Suprapubic skin (tissue), 4 donors: ENCODE measurements around the gene ASTN2. TPM values are rescaled to one million over a fixed set of nuclear protein-coding genes. Genes with fewer than 3 reads are reported as not detected.

Source experiments
- DNase-seq, 2 donors: peaks; one replicate each; pipeline ENCODE4 v3.0.0-alpha.2; 2019; ENCODE audit warnings: low spot score in 2 of 2
- H3K27ac ChIP-seq: fragments of 200-600 bp; sonication (generic); one replicate; pipeline ENCODE4 v1.5.1; 2019
- H3K27me3 ChIP-seq: fragments of 200-600 bp; sonication (generic); one replicate; pipeline ENCODE4 v1.5.1; 2019
- H3K36me3 ChIP-seq: fragments of 200-600 bp; sonication (generic); one replicate; pipeline ENCODE4 v1.5.1; 2019
- H3K4me1 ChIP-seq: fragments of 200-600 bp; sonication (generic); one replicate; pipeline ENCODE4 v1.5.1; 2019
- H3K4me3 ChIP-seq: fragments of 200-600 bp; sonication (generic); one replicate; pipeline ENCODE4 v1.5.1; 2019; ENCODE audit warnings: mild to moderate bottlenecking
- H3K9me3 ChIP-seq: fragments of 200-600 bp; sonication (generic); one replicate; pipeline ENCODE4 v1.5.1; 2019
- EP300 ChIP-seq: sonication (generic); formaldehyde crosslinking; IDR thresholded peaks from one replicate; pipeline ENCODE4 v1.6.1; 2017; ENCODE audit warnings: antibody characterized with exemption
- POLR2A ChIP-seq, 2 donors: fragments of 450-650 bp; IDR thresholded peaks; one replicate each; pipeline ENCODE4 v1.6.1; 2017; ENCODE audit warnings: antibody characterized with exemption in 2 of 2, mild to moderate bottlenecking in 2 of 2, moderate library complexity in 2 of 2
- POLR2AphosphoS5 ChIP-seq, 3 donors: sonication (generic); formaldehyde crosslinking; IDR thresholded peaks; one replicate each; pipeline ENCODE4 v1.6.1; 2017; ENCODE audit warnings: antibody characterized with exemption in 3 of 3
- WGBS: methylation state at CpG from one replicate; pipeline ENCODE4 v1.1.5; 2018; 5-methylcytosine and 5-hydroxymethylcytosine counted together
- total RNA-seq, 4 donors: library from RNA; depleted of rRNA; stranded (reverse); fragments of >200 nt; gene quantifications; one replicate each; pipeline ENCODE4 v1.1.0, GENCODE V29; 2016
- TF ChIP-seq, protein P1 (sequence below), 2 donors: fragments of 200-600 bp in 1 of 2; fragments of 450-650 bp in 1 of 2; sonication (generic) in 1 of 2; IDR thresholded peaks; one replicate each; pipeline ENCODE4 v1.5.1; 2016 to 2019; ENCODE audit warnings: antibody characterized with exemption in 2 of 2, mild to moderate bottlenecking in 1 of 2, moderate library complexity in 1 of 2

Gene ASTN2
- total RNA-seq, 4 donors from 2014 or later, result 2.0 to 6.9 (median 3.8) TPM

- no peak overlapping the region for H3K27ac ChIP-seq
- TF ChIP-seq, protein P1, sequence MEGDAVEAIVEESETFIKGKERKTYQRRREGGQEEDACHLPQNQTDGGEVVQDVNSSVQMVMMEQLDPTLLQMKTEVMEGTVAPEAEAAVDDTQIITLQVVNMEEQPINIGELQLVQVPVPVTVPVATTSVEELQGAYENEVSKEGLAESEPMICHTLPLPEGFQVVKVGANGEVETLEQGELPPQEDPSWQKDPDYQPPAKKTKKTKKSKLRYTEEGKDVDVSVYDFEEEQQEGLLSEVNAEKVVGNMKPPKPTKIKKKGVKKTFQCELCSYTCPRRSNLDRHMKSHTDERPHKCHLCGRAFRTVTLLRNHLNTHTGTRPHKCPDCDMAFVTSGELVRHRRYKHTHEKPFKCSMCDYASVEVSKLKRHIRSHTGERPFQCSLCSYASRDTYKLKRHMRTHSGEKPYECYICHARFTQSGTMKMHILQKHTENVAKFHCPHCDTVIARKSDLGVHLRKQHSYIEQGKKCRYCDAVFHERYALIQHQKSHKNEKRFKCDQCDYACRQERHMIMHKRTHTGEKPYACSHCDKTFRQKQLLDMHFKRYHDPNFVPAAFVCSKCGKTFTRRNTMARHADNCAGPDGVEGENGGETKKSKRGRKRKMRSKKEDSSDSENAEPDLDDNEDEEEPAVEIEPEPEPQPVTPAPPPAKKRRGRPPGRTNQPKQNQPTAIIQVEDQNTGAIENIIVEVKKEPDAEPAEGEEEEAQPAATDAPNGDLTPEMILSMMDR (IDR thresholded peaks at IDR 0.05), result no peak
- no peak for TF ChIP-seq POLR2A (IDR thresholded peaks at IDR 0.05)
- no peak for TF ChIP-seq POLR2AphosphoS5 (IDR thresholded peaks at IDR 0.05)
- TF ChIP-seq EP300, result no peak
- 58% methylated on average over 2 of the region's 2 CpGs for WGBS
- no peak for DNase-seq
- no peaks in the 10 kb centered on the region for H3K9me3 ChIP-seq
- H3K4me1 ChIP-seq, result no peaks in the 10 kb centered on the region
- no peaks in the 10 kb centered on the region for H3K36me3 ChIP-seq
- H3K4me3 ChIP-seq, result no peak overlapping the region
- no peaks in the 10 kb centered on the region for H3K27me3 ChIP-seq
Observed at GRCh38 chr9:117253261-117253660, 161.6 kb downstream of the ASTN2 start.

GRCh38 chr9:117250610-117251215 is 164.1 kb downstream of the ASTN2 start:
- TF ChIP-seq, protein P1 (IDR thresholded peaks at IDR 0.05), result no peak
- TF ChIP-seq POLR2A (IDR thresholded peaks at IDR 0.05), result no peak
- TF ChIP-seq EP300, result no peak
- TF ChIP-seq POLR2AphosphoS5 (IDR thresholded peaks at IDR 0.05), result no peak
- no peak for DNase-seq
- no peak overlapping the region for H3K4me3 ChIP-seq
- H3K36me3 ChIP-seq, result no peaks in the 10 kb centered on the region
- H3K9me3 ChIP-seq, result no peaks in the 10 kb centered on the region
- H3K27me3 ChIP-seq, result no peaks in the 10 kb centered on the region
- no peaks in the 10 kb centered on the region for H3K4me1 ChIP-seq
- H3K27ac ChIP-seq, result no peak overlapping the region
- WGBS, result 81% methylated on average over 3 of the region's 3 CpGs

- H3K4me1 ChIP-seq, result no peaks in the 10 kb centered on the region
- H3K4me3 ChIP-seq, result no peak overlapping the region
- 87% methylated on average over 3 of the region's 3 CpGs for WGBS
- no peaks in the 10 kb centered on the region for H3K9me3 ChIP-seq
- no peaks in the 10 kb centered on the region for H3K36me3 ChIP-seq
- DNase-seq, result no peak
- H3K27ac ChIP-seq, result no peak overlapping the region
- TF ChIP-seq EP300 (no peak), POLR2A (IDR thresholded peaks at IDR 0.05) (no peak), POLR2AphosphoS5 (IDR thresholded peaks at IDR 0.05) (no peak)
- TF ChIP-seq, protein P1 (IDR thresholded peaks at IDR 0.05), result no peak
- H3K27me3 ChIP-seq, result no peaks in the 10 kb centered on the region
Observed at GRCh38 chr9:117249799-117250198, 165.1 kb downstream of the ASTN2 start.

DNA sequence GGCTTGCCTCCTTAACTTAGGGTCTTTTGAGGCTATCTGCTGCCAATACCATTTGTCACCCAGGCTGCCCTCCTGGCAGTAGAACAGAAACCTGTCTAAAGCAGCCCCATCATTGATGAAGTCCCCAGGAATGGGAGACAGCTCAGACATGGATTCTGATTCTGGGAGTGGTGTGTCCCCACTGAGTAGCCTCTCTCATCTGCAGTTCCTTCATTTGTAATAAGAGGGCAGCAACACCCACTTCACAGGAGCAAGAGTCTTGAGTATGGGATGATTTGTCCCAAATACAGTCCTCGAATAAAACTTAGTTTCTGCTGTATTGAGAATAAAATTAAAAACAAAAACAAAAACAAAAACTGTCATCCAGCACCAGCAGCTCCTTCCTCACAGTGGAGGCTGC is 167.6 kb downstream of the ASTN2 start:
- no peaks in the 10 kb centered on the region for H3K9me3 ChIP-seq
- H3K27ac ChIP-seq, result no peak overlapping the region
- H3K4me3 ChIP-seq, result no peak overlapping the region
- no peaks in the 10 kb centered on the region for H3K4me1 ChIP-seq
- no peak for DNase-seq
- H3K27me3 ChIP-seq, result no peaks in the 10 kb centered on the region
- no peak for TF ChIP-seq EP300
- TF ChIP-seq, protein P1 (IDR thresholded peaks at IDR 0.05), result peak in 1 of 2 donors; percentile 6
- WGBS, result 21% methylated on average over 1 of the region's 1 CpG
- H3K36me3 ChIP-seq, result no peaks in the 10 kb centered on the region

GRCh38 chr9:117245175-117245829 is 169.6 kb downstream of the ASTN2 start:
- DNase-seq, result no peak
- H3K4me1 ChIP-seq, result no peaks in the 10 kb centered on the region
- H3K9me3 ChIP-seq, result no peaks in the 10 kb centered on the region
- no peak overlapping the region for H3K4me3 ChIP-seq
- H3K27me3 ChIP-seq, result no peaks in the 10 kb centered on the region
- H3K27ac ChIP-seq, result no peak overlapping the region
- TF ChIP-seq POLR2AphosphoS5 (IDR thresholded peaks at IDR 0.05), result no peak
- TF ChIP-seq POLR2A (IDR thresholded peaks at IDR 0.05), result no peak
- no peak for TF ChIP-seq EP300
- TF ChIP-seq, protein P1 (IDR thresholded peaks at IDR 0.05), result no peak
- no peaks in the 10 kb centered on the region for H3K36me3 ChIP-seq
- 72% methylated on average over 8 of the region's 8 CpGs for WGBS
